ENCODE results near the gene CCSER1. TPM values are rescaled to one million over a fixed set of nuclear protein-coding genes. Genes with fewer than 3 reads are reported as not detected.
"Not testable (repeated sequence)": the region's sequence is repeated elsewhere in the genome, so short reads cannot be mapped to it uniquely, and the experiment has no call there.

Gene CCSER1
- total RNA-seq, 4 donors from 2014 or later: 27.5 to 66.5 (median 54.3) TPM

DNA sequence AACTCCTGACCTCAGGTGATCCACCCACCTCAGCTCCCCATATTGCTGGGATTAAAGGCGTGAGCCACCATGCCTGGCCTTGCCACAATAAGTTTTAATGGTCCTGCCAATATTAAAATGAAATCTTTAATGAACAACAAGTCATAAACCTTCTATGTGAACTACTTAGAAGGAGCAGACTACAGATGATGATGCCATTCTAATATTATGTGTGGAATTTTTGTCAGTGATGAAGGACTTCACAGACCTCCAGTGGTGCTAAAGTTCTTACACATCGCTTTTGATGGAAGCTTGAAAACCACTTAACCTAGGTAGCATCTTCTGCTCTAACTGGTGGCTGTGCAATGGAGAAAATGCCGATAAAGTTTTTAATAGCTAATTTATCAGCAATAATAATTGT, 331.4 kb downstream of the CCSER1 start:
- Histone ChIP-seq H3K27me3 (no peaks in the 10 kb centered on the region), H3K4me1 (no peaks in the 10 kb centered on the region), H3K36me3 (no peaks in the 10 kb centered on the region), H3K27ac (no peak overlapping the region), H3K9me3 (peaks cover 0 to 3% (median 0%) of the 10 kb centered on the region in 4 donors), H3K4me3 (no peak overlapping the region)
- TF ChIP-seq, protein P1, sequence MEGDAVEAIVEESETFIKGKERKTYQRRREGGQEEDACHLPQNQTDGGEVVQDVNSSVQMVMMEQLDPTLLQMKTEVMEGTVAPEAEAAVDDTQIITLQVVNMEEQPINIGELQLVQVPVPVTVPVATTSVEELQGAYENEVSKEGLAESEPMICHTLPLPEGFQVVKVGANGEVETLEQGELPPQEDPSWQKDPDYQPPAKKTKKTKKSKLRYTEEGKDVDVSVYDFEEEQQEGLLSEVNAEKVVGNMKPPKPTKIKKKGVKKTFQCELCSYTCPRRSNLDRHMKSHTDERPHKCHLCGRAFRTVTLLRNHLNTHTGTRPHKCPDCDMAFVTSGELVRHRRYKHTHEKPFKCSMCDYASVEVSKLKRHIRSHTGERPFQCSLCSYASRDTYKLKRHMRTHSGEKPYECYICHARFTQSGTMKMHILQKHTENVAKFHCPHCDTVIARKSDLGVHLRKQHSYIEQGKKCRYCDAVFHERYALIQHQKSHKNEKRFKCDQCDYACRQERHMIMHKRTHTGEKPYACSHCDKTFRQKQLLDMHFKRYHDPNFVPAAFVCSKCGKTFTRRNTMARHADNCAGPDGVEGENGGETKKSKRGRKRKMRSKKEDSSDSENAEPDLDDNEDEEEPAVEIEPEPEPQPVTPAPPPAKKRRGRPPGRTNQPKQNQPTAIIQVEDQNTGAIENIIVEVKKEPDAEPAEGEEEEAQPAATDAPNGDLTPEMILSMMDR (IDR thresholded peaks at IDR 0.05): no peak
- TF ChIP-seq POLR2A (IDR thresholded peaks at IDR 0.05): no peak
- DNase-seq: no peak

DNA sequence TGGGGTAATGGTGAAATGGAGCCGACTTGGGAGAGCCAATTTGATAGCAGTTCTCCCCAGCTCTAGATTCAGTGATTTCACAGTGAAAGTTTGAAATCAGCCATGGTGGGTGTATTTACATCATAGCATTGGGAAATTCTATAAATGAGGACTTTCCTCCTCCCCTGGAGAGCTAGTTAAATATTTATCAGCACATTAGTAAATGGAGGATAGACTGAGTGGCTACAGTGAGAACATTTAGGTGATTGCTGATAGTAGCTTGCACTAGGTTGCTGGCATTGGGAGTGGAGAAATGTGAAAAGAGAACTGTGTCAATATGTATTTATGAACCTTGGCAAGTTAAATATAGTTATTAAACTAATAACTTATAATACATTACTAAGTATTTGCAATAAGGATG, 347.3 kb downstream of the CCSER1 start:
- H3K27ac ChIP-seq: no peak overlapping the region
- DNase-seq: no peak
- H3K4me1 ChIP-seq: no peaks in the 10 kb centered on the region
- H3K4me3 ChIP-seq: no peak overlapping the region
- no peaks in the 10 kb centered on the region for H3K27me3 ChIP-seq
- no peak for TF ChIP-seq POLR2A (IDR thresholded peaks at IDR 0.05)
- TF ChIP-seq, protein P1 (IDR thresholded peaks at IDR 0.05): no peak
- H3K9me3 ChIP-seq: no peaks in the 10 kb centered on the region
- H3K36me3 ChIP-seq: no peaks in the 10 kb centered on the region

DNA sequence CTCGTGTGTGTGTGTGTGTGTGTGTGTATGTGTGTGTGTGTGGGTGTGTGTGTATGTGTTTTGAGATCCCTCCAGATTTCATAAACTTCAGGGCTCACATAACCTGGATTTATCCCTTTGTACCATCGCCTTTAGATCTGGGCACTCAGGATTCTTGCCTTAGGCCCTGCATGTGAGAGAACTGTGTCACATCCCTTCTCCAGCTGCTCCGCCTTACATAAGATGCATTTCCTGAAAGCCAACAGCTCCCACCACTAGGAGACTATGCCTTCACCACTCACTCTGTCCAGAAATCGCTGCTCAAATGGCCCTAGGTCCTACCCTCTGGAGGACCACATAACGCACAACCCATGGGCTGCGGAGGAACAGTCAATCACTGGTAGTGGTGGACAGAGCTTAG, 348.8 kb downstream of the CCSER1 start:
- no peak for TF ChIP-seq POLR2A (IDR thresholded peaks at IDR 0.05)
- TF ChIP-seq, protein P1 (IDR thresholded peaks at IDR 0.05): no peak
- DNase-seq: no peak
- H3K9me3 ChIP-seq: no peaks in the 10 kb centered on the region
- H3K4me3 ChIP-seq: no peak overlapping the region
- no peaks in the 10 kb centered on the region for H3K4me1 ChIP-seq
- H3K36me3 ChIP-seq: no peaks in the 10 kb centered on the region
- H3K27me3 ChIP-seq: no peaks in the 10 kb centered on the region
- H3K27ac ChIP-seq: no peak overlapping the region

DNA sequence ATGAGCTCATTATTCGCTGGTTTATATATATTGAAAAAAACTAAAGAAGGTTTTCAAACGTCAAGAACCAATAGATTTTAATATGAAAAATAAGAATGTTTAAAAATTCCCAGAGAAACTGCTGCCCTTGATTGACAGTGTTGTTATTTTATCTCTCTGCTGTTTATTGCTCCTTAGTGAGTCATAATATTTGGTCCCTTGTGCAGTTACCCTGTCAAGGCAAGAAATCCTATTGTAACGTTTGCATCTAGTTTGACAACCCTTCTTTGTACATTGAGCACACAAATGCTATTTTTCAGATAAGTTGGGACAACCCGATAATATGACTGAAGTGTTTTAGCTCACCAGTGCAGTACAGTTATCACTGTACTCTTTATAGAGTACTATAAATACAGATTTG, 349.4 kb downstream of the CCSER1 start:
- H3K36me3 ChIP-seq: no peaks in the 10 kb centered on the region
- no peak overlapping the region for H3K4me3 ChIP-seq
- H3K4me1 ChIP-seq: no peaks in the 10 kb centered on the region
- no peak overlapping the region for H3K27ac ChIP-seq
- no peaks in the 10 kb centered on the region for H3K9me3 ChIP-seq
- DNase-seq: no peak
- H3K27me3 ChIP-seq: no peaks in the 10 kb centered on the region
- TF ChIP-seq, protein P1 (IDR thresholded peaks at IDR 0.05): no peak
- no peak for TF ChIP-seq POLR2A (IDR thresholded peaks at IDR 0.05)

DNA sequence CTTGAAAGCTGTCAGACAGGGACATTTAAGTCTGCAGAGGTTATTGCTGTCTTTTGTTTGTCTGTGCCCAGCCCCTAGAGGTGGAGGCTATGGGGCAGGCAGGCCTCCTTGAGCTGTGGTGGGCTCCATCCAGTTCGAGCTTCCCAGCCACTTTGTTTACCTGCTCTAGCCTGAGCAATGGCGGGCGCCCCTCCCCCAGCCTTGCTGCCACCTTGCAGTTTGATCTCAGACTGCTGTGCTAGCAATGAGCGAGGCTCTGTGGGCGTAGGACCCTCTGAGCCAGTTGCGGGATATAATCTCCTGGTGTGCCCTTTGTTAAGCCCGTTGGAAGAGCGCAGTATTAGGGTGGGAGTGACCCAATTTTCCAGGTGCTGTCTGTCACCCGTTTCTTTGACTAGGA, 357.7 kb downstream of the CCSER1 start:
- DNase-seq, H3K27me3 ChIP-seq, H3K4me3 ChIP-seq, H3K36me3 ChIP-seq, H3K4me1 ChIP-seq, H3K27ac ChIP-seq, H3K9me3 ChIP-seq: not testable (repeated sequence)

DNA sequence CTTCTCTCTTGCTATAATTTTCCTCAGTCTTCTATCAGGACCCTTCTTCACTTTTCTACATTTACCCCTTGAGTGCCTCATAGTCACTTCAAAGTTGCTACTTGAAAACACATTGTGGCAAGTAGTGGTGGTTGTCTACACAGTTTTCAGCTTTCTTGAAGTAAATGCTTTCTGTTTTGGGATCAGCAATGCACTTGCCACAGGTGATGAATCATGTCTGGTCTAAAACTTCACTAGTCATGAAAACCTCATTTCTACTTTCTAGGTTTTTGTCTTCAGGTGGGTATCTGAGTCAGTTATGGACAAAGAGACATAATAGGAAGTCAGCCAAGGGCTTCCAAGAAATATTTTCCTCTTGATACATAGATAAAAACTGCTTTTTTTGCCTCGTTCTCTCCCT, 359.2 kb downstream of the CCSER1 start:
- H3K36me3 ChIP-seq: no peaks in the 10 kb centered on the region
- H3K27me3 ChIP-seq: no peaks in the 10 kb centered on the region
- no peak for DNase-seq
- H3K4me3 ChIP-seq: no peak overlapping the region
- no peak for TF ChIP-seq POLR2A (IDR thresholded peaks at IDR 0.05)
- TF ChIP-seq, protein P1 (IDR thresholded peaks at IDR 0.05): no peak
- H3K27ac ChIP-seq: no peak overlapping the region
- H3K4me1 ChIP-seq: no peaks in the 10 kb centered on the region
- no peaks in the 10 kb centered on the region for H3K9me3 ChIP-seq
